Hepatic stellate cell (primary cell): ENCODE data around the gene CD9.
A peak's percentile ranks its signal among the peaks of the same experiment; 100 is the strongest.
"Not testable (repeated sequence)": the region's sequence is repeated elsewhere in the genome, so short reads cannot be mapped to it uniquely, and the experiment has no call there.

Experiments
- DNase-seq: peaks from one replicate; pipeline ENCODE4 v3.0.0; 2011; ENCODE audit warnings: low spot score

Gene CD9

DNA sequence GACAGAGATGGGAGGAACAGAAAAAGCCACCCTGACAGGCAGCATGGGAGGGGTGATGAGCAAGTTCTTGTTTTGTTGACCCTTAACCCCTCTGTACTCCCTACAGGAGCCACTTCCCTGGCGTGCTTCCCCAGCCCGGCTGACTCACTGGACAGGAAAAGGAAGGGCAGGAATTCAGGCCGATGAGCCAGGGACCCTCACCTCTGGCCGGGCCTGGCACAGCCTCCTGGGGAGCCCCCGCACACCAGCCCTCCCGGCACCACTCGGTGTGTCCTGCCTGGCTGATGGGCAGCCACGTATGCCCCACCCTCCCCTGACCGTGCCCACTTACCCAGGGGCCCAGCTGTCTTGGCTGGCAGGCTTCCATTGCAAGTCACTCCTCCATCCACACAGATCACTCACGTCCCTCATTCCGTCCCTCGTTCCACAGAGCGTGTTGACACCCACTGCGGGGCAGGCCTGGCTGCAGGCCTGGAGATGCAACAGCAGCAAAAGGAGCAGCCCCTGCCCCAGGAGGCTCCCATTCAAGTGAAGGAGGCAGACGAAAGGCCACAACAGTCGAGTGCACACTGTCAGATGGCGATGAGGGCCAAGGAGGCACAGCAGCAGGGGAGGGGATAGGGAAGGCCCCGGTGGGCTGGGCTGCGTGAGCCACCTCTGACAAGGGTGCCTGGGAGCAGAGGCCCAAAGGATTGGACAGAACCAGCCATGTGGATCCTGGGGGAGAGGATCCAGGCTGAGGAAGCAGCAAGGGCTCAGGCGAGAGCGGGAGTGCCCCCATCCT, 19.7 kb upstream of the CD9 start:
- peak; percentile 77 for DNase-seq

DNA sequence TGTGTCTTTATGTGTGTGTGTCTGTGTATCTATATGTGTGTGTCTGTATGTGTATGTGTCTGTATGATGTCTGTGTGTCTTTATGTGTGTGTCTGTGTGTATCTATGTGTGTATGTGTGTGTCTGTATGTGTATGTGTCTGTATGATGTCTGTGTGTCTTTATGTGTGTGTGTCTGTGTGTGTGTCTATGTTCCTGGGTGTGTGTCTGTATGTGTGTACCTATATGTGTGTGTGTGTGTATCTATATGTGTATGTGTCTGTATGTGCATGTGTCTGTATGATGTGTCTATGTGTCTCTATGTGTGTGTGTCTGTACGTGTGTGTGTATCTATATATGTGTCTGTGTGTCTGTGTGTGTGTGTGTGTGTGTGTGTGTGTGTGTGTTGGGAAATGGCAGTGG, 19.0 kb upstream of the CD9 start:
- DNase-seq = no peak

DNA sequence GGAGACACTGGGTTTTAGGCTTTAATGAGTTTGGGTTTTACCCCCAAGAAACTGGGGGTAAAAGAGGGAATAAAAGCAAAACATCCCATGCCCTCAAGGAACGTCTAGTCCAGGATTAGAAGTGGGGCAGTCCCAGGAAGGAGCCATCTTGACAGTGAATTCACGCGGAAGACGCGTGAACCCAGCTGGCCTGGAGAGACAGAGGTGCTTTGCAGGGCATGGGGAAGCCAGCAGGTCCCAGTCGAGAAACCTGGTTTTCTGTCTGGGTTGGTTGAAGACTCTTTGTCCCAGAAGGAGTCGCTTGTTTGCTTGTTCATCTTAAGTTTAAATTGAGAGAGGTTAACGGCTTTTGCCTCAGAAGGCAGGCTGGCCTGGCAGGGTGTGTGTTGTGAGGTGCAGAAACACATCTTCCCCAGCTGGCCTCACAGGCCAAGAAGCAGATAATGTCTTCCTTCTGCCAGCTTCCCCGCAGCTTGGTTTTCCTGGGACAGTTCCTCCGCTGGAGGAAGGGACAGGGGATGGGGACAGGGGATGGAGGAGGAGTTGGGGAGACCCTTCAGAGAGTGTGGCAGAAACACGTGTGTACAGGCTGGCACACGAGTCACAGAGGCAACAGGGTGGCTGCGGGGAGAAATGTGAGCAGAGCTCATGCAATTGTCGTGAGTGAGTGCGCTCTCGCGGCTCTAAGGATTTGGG, 18.5 kb upstream of the CD9 start:
- no peak for DNase-seq

DNA sequence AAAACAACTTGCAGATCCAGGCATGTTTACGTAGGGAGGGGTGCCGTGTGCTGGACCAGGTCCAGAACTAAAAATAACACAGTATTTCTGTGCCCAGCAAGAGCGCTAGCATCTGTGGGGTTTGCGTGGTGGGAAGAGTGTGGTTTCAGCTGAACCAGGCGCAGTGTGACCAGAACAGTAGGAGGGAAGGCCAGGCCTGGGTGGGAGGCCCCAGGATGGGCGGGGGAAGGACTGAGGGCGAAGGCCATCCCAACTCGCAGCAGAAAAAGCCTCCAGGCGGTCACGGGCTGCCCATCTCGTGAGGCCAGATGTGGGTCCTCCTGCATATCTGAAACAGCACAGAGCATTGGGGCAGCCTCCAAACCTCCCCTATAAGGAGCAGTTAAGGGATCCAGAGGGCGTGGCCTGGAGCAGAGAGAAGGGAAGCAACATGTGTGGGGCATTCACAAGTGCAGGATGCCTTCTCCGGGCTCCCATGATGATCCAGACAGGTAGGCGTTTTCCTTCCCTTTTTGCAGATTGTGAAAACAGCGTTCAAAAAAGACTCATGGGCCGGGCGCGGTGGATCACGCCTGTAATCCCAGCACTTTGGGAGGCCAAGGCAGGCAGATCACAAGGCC, 17.8 kb upstream of the CD9 start:
- peak; percentile 87 for DNase-seq

DNA sequence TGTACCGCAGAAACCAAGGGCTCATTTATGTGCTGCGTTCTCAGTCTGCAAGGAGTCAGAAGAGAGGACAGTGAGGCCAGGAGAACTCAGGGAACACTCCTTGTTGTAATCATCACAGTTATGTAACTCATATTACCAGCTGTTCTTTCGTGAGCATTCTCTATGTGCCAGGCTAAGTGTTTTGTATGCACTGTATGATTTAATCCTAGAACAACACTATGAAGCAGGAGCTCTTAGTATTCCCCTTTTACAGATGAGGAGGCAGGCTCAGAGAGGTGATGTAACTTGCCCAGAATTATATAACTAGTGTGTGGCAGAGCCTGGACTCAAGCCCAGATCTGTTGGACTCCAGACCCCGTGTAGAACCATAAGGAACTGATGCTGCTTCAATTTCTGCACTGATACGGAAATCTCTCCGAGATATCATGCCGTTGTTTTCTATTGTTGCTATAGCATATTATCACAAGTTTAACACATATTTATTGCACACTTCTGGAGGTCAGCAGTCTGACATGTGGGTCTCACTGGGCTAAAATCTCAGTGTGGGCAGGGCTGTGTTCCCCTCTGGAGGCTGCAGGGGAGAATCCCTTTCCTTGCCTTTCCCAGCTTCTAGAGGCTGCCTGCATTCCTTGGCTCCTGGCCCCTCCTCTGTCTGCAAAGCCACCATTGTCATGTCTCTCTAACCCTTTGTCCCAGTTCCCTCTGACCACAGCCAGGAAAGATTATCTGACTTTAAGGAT, 16.3 kb upstream of the CD9 start:
- DNase-seq = no peak

DNA sequence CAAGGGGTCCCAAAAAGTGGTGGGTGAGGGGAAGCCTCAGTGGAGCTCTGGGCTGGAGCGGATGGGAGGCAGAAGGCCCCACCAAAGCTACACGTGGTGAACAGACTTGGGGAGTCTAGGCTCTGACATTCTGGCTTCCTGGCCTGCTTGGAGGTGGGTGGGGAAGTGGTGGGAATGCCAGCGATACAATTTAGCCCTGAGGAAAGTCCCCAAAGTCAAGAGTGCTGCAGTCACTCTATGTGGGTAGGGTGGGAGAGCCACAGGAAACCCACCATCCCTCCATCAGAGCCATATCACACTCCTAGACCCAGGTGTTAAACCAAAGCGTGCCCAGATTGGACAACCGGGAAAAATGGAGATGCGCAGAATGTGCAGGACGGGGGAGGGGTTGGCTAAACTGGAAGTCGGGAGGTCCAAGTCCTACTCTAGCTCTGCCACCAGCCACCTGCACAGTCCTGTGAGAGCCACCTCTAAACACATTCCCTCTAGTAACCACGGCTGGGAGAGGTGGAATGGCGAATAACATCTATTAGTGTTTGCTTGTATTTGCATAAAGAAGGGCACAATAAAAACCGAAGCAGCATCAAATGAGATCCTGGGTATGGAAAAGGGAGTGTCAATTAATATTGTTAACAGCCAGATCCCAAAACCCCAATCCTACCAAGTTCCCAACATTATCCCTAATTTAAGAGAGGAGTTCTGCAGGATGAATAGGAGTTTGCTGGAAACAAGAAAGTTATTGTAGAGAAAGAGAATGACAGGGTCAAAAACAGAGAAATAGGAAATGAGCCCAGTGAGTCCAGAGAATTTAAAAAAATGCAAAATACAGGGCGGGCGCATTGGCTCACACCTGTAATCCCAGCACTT, 14.0 kb upstream of the CD9 start:
- no peak for DNase-seq

DNA sequence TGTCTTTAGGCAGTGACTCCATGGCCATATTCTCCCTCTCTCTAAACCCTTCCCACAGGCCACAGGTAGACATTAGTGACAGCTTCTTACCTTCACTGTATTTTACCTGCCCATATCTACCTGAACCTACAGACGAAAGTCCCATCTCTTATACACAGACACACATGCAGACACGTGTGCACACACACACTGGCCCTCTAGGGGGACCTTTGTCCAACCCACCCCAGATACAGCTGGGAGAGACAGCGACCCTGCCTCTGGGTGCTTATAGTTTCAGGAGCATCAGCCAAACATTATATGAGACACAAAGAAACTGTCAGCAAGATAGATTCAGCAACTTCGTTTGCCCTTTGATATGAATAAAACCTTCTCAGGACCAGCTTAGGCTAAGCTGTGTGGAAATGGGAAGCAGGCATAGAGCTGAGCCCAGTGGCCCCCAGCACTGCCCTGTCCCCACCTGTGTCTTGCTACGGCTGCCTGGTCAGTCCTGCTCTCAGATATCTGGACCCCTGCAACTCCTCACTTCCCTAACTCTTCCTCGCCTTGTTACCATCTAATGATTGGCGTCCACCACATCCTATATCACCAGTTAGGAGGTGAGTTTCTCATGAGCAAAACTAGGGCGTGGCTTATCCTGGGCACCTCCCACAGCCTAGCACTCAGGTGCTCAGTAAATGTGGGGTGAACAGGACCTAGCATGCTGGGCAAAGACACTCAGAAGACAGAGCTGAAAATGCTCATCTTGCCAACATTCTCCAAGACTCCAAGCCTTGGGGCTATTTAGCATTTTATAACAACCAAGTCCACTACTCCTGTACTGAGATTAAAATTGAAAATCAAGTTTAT, 12.0 kb upstream of the CD9 start:
- DNase-seq = no peak

DNA sequence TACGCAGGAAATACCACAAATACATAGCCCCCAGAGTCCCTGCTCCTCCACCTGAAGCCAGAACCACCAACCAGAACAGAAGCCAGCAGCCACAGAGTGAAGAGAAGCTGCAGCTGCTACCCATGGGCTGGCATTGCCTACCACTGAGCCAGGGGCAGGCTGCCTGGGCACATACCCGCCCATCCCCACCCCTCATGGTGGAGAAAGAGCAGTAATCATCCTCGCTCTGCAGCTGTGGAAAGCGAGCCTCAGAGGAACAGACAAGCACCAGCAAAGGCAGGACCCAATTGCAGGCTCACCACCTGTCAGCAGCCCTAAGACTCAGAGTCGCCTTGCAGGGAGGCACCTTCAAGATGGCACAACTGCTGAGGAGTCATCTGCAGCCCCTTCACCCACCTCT, 11.2 kb upstream of the CD9 start:
- DNase-seq = no peak

DNA sequence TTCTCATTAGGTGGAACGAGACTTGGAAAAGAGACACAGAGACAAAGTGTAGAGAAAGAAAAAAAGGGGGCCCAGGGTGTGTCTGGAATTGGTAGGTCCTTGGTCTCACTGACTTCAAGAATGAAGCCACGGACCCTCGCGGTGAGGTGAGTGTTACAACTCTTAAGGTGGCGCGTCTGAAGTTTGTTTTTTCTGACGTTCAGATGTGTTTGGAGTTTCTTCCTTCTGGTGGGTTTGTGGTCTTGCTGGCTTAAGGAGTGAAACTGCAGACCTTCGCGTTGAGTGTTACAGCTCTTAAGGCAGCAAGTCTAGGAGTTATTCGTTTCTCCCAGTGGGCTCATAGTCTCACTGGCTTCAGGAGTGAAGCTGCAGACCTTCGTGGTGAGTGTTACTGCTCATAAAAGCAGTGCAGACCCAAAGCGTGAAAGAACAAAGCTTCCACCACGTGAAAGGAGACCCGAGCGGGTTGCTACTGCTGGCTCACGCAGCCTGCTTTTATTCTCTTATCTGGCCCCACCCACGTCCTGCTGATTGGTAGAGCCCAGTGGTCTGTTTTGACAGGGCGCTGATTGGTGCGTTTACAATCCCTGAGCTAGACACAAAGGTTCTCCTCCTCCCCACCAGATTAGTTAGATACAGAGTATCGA, 10.1 kb upstream of the CD9 start:
- not testable (repeated sequence) for DNase-seq

DNA sequence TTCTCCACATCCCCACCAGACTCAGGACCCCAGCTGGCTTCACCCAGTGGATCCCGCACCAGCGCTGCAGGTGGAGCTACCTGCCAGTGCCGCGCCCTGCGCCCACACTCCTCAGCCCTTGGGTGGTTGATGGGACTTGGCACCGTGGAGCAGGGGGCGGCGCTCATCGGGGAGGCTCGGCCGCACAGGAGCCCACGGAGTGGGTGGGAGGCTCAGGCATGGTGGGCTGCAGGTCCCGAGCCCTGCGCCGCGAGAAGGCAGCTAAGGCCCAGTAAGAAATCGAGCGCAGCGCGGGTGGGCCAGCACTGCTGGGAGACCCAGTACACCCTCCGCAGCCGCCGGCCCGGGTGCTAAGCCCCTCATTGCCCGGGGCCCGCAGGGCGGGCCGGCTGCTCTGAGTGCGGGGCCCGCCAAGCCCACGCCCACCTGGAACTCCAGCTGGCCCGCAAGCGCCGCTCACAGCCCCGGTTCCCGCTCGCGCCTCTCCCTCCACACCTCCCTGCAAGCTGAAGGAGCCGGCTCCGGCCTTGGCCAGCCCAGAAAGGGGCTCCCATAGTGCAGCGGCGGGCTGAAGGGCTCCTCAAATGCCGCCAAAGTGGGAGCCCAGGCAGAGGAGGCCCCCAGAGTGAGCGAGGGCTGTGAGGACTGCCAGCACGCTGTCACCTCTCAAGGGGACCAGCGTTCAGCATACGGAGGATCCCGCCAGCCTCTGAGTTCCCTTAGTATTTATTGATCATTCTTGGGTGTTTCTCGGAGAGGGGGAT, 9.3 kb upstream of the CD9 start:
- not testable (repeated sequence) for DNase-seq

DNA sequence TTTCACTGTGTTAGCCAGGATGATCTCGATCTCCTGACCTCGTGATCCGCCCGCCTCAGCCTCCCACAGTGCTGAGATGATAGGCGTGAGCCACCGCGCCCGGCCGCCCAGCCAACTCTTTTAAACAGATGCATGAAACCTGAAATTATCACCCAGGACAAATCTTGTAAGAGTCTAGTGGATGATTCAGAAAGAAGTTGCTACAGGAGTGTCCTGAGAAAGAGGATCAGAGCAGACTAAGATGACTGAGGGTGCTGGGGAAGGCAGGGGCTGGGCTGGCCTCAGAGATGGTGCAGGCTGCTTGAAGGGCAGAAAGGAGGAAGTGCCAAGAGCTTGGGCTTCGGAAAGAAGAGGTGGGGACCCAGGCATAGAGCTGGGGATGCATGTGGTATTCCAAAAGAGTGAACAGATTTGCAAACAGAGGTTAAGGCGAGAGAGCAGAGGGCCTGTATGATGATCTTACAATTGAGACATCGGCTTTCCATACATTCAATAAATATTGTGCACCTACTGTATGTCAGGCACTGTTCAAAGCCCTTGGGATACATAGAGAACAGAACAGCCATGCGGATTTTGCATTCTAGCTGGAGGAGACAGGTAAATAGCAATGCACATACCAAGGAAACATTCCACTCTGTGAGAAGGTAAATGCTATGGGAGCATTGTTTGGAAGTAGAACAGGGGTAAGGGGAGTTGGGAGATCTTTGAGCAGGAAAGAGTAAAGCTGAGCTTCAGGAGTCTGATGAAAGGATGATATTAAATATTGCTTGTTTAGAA, 7.4 kb upstream of the CD9 start:
- DNase-seq = no peak

DNA sequence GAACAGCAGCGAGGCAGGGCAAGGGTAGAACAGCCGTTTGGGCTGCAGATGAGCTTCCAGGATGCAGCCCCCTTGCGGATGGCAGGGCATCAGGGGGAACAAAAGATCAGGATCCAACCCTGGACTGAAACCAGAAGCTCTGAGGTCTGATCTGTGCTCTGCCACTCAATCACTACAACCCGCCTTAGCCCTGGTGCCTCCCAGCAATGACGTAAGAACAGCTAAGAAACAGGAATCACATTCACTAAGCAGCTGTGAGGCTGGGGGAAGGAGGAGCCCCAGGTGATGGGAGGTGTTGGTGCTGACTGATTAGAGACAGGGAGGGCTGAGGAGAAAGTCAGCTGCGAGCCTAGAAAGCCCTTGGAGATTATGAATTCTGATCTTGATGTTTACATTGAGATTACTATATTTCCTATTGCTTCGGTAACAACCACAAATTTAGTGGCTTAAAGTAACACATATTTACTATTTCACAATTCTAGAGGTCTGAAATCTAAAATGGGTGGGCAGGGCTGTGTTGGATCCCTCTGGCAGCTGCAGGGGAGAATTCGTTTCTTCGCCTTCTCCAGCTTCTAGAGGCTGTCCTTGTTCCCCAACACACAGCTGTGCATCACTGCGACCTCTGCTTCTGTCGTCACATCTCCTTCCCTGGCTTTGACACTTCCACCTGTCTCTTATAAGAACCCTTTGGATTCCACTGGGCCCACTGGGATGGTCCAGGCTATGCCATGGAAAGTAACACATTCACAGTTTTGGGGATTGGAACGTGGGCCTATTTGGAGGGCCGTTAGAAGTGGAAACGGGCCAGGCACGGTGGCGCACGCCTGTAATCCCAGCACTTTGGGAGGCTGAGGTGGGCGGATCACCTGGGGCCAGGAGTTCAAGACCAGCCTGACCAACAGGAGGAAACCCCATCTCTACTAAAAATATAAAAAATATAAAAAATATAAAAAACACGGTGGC, 6.1 kb upstream of the CD9 start:
- no peak for DNase-seq

DNA sequence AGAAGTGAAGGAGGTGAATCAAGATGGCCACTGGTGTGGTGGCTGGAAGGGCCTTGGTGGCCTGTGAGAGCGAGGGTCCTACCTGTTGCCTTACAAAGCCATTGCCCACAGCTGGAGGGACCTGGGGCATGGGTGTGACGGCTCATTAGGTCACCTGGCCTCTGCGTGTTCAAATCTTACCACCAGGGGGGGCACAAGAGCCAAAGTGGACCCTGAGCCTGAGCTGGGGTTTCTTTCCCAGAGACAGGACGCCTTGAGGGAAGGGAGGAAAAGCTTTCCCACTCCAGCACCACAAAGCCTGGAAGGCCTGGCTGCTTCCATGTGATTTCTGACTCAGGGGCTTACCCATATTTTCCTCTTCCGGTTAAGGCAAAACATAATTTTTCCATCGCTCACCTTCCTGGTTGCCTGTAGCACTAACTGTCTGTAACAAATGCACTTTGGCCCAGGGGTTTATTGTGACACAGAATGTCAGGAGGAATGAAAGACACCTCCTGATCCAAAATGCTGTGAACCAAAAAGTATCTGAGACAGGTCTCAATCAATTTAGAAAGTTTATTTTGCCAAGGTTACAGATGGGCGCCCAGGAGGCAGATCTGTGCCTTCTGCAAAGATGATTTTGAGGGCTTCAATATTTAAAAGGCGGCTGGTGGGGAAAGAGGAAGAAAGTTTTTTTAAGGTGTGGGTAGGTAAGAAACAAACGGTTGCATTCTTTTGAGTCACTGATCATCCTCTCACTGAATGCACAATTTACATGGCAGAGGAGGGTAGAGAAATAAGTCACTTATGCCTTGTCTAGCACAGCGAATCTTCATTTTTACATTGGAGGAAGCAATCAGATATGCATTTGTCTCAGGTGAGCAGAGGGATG, 4.3 kb upstream of the CD9 start:
- DNase-seq = peak; percentile 98

DNA sequence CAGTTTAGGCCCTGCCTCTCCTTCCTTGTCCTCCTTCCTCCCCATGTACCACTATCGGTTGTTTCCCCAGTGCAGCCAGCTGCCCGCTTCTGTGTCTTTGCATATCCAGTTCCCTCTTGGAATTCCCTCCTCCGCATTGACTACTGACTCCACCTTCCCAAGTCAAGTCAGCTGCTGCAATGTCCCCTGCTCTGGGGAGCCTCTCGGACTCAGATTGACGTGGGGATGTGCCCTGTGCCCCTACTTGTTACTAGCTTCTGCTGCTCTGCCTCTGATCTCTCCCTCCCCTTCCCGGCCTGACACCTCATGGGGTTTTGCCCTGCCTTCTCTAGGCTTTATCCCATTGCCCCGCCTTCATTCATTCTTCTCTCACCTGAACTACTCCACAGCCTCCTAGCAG, 2.1 kb upstream of the CD9 start:
- DNase-seq = no peak

DNA sequence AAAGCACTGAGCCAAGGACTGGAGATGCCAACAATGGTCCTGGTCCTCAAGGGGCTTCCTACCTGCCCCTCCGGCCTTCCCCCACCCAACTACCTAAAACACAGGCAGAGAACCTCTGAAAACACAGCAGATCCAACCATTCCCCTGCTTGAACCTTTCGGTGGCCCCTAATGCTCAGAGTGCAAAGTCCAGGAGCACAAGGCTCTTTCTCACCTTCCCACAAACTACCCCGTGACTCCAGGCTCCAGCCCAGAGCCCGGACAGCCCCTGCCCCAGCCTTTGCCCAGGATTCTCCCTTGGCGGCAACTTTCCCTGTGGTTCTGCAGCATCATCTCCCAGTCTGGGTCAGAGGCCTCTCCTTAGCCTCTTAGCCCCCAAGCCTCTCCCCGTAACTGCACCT, 1.6 kb upstream of the CD9 start:
- no peak for DNase-seq

DNA sequence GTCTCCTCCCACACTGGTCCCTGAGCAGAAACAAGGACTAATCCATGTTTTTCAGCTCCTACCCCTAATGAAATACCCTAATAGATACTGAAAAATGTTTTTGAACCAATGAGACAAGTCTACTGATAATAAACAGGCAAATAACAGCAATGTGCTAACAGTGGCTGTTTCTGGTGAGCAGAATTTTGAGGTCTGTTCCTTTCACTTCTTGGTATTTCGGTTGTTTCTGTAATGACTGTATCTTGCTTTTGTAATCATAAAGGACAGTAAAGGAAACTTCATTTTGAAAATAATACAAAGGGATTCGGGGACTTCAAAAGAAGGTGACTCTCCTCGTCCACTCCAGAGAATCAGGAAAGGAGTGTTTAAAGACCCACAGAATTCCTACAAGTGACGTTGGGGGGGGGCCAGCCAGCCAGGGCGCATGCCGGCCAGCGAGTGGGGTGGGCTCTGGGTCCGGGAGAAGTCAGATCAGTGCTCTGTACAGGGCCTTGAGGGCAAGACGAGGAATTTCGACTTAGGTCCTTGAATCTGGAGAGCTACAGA, 1.1 kb upstream of the CD9 start:
- no peak for DNase-seq
